GM18867 (cell line): Measurements from ENCODE around the gene ZAR1L.

Experiments used
- ATAC-seq: cut with Tn5 transposase; IDR thresholded peaks from one replicate; pipeline ENCODE4 v1.9.1; 2021; ENCODE audit warnings: mild to moderate bottlenecking, moderate library complexity; ENCODE audit not compliant: unreplicated experiment

The ZAR1L gene

DNA sequence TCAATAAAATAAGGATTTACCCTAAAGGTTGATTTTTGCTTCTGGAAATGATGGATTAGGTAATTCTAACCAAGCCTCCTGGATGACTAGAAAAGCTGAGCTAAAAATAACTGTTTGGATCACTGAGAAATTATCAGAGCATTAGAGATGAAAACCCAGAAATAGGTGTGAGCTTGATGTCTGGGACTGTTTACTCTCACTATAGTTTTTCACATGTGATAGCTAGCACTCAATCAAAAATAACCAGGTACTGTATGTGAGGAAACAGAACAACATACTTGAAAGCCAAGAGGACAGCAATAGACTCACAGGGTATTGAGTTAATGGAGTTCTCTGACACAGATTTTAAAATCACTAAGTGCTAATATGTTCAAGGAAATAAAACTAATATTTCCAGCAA lies 9.5 kb downstream of the ZAR1L start:
- no peak for ATAC-seq

DNA sequence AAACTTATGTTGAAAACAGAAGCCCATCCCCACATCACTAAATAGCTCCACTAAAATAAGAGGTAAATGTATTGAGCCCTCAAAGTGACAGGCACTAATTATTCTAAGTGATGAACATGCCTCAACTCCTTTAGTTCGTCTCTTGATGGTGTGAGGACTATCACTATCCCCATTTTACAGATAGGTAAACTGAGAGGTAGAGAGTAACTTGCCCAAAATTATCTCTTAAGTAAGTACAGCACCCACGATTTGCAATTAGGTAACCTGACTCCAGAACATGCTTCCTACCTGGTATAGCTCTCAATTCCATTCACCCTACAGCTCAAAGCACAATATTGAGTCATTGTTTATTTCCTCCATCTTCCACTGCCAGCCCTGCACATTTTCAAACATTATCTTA lies 12.7 kb downstream of the ZAR1L start:
- ATAC-seq, result no peak

DNA sequence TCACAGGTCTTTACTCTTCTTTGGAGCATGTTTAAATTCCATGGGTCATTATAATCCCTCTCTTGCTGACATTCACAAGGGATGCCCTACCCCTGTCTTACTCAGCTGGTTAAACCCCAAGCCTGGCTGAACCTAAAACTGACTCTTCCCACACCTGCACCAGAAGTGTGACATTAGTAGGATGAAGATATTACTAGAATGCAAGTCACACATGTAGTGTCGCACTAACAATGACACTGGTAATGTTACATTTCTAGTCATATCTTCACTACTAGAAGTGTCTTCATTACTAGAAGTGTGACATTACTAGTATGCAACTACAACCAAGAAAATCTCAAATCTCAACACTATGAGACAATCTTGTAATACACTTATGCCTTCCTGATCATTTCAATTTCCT lies 14.2 kb downstream of the ZAR1L start:
- ATAC-seq, result no peak

DNA sequence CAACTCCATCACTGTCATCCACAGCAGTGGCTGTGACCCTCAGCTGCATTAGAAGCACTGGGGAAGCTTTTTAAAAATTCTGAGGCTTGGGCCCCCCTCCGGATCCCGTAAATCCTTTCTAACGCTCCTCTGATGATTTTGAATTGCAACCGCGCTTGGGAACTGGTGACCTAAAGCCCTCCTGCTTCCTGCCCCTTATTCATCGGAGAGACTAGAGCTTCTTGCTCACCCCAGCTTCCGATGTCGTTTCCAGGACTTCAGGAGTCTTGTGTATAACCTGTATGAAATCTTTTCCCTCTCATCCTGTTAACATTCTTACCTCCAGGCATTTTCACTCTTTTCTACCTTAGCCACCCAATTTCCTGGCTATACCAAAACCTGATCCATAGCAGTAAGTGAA lies 14.8 kb downstream of the ZAR1L start:
- ATAC-seq, result no peak

DNA sequence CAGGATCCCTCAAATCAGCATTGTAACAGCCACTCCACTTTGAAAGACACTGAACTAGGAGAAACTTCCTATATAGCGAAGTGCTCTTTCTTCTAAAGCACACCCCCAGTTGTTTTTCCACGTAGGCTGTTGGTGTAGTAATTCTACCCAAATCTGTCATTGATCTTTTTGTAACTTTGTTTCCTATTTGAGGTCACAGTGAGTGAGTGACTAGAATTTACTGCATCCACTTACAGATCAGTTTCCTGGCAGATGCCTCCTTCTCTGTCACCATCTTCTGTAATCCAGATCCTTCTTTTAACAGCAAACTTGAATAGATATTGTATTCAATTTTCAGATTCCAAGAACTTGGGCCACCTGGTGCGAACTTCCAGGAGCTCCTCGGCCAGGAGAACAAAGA lies 15.3 kb downstream of the ZAR1L start:
- ATAC-seq, result no peak

DNA sequence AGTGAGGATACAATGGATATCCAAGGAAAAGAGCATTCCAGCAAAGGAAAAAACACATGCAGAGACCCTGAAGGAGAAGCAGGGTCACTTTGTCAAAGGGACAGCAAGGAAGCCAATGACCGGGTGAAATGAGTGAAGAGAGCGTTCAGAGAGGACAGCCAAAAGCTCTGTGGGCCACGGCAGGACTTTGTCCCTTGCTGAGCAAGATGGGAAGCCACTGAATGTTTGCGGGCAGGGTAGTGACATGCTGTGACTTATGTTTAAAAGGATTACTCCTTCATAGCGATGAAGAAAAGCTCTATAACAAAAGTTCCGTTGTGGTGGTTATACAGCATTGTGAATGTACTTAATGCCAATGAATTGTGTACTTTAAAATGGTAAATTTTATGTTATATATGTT lies 16.5 kb downstream of the ZAR1L start:
- ATAC-seq, result no peak

DNA sequence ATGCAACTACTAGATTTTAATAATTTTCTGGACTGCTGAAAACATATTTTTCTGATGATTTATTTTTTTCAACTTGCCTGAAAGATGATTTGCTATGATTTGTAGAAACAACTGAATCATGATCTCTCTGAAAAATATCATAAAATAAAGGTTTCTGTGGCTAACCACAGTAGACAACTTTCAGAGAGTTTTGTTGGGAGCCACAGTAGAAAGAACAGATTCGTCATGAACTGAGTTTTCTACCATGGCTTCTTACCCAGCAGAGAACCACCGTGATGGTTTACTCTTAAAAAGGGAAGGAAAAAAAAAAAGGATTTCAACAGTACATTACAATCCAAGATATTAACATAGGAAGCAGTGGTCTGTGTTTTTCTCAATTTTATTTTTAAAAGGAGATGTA lies 18.0 kb downstream of the ZAR1L start:
- no peak for ATAC-seq

DNA sequence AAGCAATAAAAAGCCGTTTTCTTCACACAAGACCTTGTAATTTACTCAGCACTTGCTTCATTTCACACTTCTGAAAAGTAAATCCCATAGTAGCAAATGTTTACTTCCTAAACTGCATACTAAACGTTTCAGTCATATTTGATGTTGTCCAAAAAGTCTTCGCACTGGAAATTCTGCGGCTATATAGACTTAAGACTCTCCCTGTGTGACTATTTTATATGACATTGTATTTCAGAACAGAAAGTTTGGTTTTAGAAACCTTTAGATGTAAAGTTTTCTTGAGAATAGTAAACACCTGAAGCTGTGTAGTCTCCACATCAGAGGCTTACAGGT lies 29.6 kb downstream of the ZAR1L start:
- ATAC-seq, result no peak

DNA sequence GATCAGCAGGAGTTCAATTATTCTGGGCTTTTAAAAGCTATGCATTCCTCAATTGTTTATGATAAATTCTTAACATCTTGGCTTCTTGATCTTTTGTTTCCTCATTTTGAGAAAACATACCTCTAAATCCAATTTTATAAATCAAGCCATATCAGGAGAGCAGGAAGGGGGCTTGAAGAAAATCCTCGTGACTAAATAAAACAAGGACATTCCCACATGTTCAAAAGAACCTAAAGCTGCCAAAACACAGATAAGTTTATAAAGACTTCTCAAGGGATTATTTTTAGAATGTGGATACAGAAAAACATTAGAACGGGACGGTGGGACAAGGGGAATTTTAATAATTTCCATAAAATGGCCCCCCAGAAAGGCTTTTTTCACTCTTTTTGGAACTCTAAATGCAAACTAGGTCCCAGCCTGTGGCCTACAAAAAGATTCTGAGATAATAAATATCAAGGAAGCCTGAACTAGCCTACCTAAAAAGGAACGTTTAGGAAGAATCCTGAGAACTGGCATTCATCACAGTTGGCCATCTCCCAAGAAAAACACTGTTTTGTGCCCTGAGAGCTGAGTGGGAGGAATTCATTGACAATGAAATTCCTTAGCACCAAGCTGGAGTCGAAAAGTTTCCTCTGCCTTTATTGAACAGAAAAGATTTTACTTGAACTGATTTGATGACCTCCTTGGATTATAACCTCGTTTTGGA lies 30.1 kb downstream of the ZAR1L start:
- ATAC-seq, result no peak

DNA sequence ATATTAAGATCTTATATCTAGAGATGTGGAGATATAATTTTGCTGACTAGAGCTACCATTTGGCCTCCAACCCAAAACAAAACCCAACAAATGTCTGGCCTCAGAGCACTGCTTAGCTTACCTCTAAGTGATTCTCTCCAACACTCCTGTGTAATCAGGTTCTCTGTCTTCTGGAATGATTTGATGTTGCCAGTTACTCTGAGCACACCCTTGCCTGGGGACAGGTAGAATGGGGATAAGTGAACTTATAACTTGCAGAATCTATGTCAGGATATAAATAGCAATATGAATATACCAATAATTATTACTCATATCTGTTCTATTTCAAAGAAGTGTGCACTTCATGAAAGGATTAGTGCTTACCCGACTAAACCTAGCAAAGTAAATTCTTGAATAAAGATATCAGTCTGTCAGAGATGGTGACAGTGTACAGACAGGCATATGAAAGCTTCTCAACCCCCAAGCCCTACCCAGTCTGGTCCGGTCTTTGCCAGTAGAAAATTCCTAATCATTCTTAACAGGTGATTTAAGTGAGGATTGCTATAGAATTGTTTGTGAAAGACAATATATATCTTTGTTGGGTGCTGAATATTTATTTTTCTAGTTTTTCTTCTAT lies 33.0 kb downstream of the ZAR1L start:
- ATAC-seq, result no peak

DNA sequence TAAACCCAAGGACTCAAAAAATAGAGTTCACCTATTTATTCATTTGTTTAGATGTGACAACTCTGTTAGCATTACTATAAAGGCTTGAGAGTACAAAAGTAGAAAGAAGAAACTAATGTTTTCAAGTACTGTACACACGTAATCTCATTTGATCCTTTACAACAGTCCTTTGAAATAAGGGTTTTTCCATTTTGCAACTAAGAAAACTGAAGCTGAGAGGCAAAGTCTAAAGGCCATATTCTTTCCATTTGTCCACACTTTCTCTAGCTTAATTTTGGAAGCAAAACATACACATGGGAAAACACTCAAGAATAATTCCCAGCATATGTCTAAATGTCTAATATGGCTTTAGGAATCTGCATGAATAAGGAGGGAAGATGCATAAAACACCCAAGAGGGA lies 34.1 kb downstream of the ZAR1L start:
- no peak for ATAC-seq

DNA sequence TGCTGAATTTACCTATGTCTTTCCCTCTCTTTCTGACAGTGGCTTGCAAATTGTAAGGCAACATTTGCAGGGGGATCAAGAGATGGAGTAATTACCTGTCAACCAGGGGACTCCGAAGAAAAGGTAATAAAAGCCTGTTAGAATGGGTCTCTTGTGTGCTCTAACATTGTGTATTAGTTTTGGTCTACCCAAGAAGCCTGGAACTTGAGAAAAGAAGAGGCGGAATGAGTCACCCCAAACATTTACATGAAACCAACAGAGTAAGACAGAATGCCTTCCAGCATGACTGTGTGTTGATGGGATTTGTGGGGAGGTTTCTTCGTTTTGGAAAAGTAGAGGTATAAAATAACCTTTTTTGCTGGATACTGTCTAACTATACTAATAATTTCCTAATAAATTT lies 36.7 kb downstream of the ZAR1L start:
- ATAC-seq, result no peak

DNA sequence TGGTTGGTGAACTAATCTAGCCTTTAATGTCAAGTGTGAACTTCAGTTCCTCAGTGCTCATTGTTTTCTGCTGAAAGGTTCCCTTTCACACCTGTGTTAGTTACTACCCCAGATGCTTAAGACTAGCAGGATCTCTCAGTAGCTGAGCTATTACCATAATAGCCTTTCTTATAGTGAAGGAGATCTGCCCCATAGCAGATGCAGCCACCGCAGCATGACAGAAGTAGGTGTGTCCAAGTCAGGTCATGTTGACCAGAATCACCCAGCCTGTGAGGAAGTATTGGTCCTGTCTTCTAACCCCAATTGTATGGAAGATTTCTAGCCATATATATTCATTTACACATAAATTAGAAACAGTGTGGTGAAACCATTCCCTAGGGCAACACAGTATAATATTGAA lies 37.3 kb downstream of the ZAR1L start:
- no peak for ATAC-seq

DNA sequence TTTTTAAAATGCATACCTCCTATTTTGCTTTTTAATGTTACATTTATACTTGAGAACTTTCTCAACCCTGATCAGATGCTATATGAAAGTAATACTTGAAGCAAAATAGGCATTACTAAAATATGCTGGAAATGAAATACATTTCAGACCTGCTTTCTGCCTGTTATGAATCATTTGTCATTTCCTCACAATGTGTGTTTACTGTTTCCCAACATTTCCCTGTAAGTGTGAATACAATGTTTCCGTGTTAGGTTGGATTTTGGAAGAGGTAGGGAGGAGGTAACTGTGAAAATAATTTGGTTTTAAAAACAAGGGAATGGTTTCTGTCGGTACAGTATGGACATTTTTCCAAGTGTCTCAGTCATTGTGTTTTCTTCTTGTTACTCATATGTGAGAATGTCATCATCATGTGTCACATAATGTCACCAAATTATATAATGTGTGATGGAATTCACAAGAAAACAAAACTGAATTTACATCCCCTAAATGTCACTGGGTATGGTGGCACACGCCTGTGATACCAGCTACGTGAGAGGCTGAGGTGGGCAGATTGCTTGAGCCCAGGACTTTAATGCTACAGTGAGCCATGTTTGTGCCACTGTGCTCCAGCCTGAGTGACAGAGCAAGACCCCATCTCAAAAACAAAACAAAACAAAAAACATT lies 43.0 kb downstream of the ZAR1L start:
- ATAC-seq, result no peak

DNA sequence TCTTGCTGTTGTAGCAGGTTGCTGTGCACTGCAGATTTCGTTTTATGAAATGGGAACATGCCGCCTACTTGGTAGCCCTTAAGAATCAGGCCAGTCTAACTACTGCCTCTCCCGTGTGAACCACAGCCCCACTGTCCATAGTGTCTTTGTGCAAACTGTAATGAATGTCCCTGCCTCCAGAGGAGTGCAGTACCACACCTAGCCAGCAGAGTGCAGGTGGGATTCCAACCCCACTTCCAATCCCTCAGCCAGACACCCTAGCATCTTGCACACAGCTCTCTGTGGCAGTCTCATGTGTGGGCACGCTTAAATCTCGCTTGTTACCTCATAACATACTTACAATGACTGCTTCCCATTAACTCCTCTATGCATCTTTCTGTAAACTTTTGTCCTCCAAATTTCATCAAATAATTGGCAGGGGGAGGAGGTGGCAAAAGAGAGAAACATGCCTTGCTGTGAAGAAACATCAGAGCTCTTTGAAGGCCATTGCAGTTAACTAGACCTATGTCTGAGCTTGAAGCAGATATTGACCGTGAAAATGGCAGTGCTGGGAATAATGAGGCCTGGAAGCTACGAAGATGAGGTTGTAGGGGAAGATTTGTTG lies 47.2 kb downstream of the ZAR1L start:
- ATAC-seq, result peak; percentile 99

DNA sequence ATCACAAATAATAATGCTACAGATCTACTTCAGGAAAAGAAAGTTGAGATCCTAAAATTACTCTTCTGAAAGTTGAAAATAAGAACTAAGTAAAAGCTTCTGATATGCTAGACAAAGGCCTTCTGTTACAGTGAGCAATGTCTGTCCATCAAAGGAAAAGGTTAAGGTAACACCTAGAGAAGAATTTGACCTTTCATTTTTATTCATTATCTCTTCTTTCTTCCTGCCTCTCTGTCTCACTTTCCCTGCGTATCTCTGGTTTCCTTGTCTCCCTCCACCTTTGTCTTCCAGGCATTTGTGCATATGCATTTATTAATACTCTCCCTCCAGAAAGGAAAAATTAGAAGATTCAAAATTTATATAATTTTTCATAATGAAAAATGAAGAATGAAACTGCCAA lies 49.0 kb downstream of the ZAR1L start:
- no peak for ATAC-seq

DNA sequence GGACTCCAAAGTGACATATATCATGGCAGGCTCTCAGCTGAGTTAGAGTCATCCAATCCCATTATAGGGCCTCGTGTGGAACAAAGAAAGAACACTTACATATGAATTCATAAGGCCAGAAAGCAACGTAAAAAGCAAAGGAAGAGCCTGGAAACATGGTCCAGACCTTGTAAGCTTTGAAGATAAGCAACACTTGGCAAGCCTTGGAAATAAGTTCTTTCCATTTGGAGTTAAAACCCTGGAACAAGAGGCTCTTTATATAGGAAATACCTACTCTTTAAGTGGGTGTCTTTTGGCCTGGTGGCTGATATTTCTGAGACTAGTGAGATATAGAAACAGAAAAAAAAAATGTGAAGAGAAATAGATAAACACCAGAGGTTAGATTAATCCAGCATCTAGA lies 49.4 kb downstream of the ZAR1L start:
- ATAC-seq, result no peak

DNA sequence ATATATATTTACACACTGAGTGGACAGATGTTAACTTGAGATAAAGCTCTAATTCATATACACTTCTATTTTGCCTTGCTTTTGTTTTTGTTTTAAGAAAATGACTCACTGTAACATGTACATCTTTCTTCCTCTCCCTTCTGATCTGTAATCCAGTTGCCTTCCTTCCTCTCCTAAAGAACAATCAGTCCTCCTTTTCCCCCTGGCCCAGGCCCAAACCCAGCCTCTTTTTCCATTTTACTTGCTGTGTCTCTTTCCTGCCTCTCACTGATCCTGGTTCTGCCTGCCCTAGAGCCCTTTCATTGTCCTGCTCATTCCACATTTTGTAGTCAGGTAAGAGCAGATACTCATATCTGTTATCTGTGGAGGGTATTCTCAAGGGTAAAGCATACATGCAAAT lies 50.8 kb downstream of the ZAR1L start:
- no peak for ATAC-seq

DNA sequence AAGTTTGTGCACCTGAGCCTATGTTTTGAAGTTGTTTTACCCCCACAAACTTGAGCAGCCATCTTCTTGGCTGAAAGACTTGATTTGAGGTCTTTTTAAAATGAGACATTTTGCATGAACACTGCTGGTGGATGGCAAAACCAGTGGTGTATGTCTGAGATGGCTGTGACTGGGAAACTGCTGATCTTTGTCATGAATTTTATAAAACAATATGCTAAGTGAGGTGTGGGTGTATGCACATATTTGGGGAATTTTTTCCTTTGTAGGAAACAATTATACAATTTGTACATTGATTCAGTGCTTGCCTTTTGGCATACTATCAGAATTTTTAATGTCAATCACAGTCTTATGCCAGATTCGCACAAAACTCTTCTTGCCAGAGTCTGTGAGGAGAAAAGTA lies 52.5 kb downstream of the ZAR1L start:
- ATAC-seq, result no peak

DNA sequence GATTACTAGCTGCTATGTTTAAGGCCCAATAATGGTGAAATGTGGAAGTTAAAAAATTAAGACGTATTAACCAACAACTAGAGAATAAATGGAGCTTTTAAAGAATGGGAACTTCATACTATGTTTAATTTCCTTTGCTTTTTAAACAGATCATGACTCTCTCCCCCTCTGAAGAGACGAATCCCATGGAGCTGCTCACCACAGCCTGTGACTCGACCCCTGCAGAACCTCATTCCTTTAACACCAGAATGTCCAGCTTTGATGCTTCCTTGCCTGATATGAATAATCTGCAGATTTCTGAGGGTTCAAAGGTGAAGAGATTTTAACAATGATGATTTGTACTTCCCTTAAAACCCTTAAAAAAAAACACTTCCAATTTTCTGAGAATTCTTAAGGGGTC lies 53.0 kb downstream of the ZAR1L start:
- ATAC-seq, result no peak

DNA sequence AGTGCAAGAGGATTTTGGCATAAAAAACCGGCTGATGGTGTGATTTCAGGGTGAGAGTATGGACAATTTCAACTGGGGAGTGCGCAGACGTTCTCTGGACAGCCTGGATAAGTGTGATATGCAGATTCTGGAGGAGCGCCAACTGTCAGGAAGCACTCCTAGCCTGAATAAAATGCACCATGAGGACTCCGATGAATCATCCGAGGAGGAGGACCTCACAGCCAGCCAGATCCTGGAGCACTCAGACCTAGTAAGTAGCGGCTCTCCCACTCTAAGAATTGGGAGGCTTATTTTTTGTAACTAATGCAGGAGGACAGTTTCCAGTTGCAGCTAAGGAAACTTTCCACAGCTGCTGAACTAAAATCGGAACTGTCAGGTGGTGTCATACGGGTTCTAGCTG lies 53.6 kb downstream of the ZAR1L start:
- ATAC-seq, result no peak

DNA sequence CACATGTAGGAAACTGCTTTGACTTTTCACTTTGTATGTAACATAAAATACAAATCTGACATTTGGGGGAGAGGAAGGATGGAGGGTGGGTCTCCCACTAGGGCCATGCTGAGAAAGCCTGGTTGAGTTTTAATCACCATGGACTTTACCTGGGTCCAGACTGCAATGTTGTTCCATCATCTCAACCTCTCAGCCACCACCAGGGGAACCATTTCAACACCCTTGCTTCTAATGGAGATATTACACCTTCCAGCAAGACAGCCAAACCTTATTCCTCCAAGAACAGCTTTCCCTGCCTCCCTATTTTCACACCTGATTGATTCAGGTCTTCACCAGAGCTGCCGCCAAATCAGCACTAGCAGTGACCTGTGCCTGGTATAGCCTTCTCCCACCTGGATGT lies 56.0 kb downstream of the ZAR1L start:
- ATAC-seq, result no peak
